Keratinocyte (primary cell): Measurements from ENCODE around the gene CHRM4.

ENCODE experiments used
- EZH2 ChIP-seq: IDR thresholded peaks from one replicate; pipeline ENCODE4 v1.6.1; 2012; ENCODE audit warnings: inconsistent platforms, mild to moderate bottlenecking, low read length, moderate library complexity
- TF ChIP-seq, protein P1 (sequence below), 3 experiments: IDR thresholded peaks in 1 of 3; conservative IDR thresholded peaks in 1 of 3; optimal IDR thresholded peaks in 1 of 3; 2 replicates in 2 of 3; 3 replicates in 1 of 3; pipeline versions ENCODE3 to v1.5.1; 2011; ENCODE audit warnings: low read length in 3 of 3, mild to moderate bottlenecking in 3 of 3, moderate library complexity in 2 of 3, control low read depth in 1 of 3, inconsistent platforms in 1 of 3; ENCODE audit not compliant: insufficient read depth in 2 of 3; ENCODE audit errors: extremely low read depth in 1 of 3

DNA sequence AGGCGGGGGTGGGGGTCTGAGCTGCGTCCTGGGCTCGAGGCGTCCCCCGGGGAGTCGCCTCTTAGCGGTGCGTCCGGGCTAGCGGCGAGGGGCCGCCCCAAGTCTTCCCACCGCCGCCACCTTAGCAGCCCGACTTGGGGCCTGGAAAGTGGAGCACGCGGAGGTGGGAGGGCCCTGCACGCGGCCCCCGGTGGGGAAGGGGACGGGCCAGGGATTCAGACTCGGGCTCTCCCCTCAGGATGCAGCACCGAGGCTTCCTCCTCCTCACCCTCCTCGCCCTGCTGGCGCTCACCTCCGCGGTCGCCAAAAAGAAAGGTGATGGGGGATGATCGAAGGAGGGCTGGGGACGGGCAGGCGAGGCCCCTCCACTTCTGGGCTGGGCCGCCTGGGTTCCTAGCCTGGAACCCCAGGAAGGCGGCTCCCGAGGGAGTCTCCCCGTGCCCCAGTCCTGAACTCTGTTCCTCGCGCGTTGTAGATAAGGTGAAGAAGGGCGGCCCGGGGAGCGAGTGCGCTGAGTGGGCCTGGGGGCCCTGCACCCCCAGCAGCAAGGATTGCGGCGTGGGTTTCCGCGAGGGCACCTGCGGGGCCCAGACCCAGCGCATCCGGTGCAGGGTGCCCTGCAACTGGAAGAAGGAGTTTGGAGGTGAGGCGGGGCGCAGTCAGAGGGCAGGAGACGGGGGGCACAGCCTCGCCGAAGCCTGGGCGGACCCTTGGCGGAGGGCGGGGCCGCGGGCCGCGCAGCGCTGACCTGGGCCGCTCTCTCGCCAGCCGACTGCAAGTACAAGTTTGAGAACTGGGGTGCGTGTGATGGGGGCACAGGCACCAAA lies 9.5 kb downstream of the CHRM4 start:
- TF ChIP-seq EZH2, result peak; percentile 86
- TF ChIP-seq, protein P1, sequence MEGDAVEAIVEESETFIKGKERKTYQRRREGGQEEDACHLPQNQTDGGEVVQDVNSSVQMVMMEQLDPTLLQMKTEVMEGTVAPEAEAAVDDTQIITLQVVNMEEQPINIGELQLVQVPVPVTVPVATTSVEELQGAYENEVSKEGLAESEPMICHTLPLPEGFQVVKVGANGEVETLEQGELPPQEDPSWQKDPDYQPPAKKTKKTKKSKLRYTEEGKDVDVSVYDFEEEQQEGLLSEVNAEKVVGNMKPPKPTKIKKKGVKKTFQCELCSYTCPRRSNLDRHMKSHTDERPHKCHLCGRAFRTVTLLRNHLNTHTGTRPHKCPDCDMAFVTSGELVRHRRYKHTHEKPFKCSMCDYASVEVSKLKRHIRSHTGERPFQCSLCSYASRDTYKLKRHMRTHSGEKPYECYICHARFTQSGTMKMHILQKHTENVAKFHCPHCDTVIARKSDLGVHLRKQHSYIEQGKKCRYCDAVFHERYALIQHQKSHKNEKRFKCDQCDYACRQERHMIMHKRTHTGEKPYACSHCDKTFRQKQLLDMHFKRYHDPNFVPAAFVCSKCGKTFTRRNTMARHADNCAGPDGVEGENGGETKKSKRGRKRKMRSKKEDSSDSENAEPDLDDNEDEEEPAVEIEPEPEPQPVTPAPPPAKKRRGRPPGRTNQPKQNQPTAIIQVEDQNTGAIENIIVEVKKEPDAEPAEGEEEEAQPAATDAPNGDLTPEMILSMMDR (optimal IDR thresholded peaks at IDR 0.05 in 1 of 3, IDR thresholded peaks at IDR 0.05 in 1 of 3, conservative IDR thresholded peaks at IDR 0.05 in 1 of 3; ENCODE audit: extremely low read depth in 1 of 3, insufficient read depth in 2 of 3, low read length in 3 of 3), result no peak
